HUDEP-2 (cell line): ENCODE measurements around the gene ERG.
A peak's percentile ranks its signal among the peaks of the same experiment; 100 is the strongest.

Experiments used
- DNase-seq, 76 experiments: peaks; one replicate each; lab custom pipeline; 2025; ENCODE audit not compliant: unreplicated experiment in 76 of 76; lab: John Stamatoyannopoulos, UW

Gene ERG

GRCh38 chr21:38476385-38476784, 21.9 kb downstream of the ERG start:
- DNase-seq = peak in 73 of 76 experiments; percentile 15 to 96 (median 64)

DNA sequence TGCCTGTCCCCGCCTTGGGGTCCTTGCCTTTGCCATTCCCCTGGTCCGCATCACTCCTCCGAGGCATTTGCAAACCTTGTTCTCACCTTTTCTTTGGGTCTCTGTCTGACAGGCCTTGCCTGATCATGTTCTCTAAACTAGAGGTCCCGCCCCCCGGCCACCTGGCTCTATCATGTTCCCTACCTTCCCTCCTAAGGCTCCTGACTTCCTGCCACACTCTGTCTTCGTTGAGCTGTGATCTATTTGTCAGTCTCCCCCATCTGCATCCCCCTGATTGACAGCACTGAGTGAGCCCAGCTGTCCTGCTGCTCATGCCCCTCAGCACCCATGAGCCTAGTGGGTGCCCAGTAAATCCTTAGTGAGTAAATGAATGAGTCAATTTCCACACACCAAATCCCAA, 22.8 kb downstream of the ERG start:
- no peak for DNase-seq

DNA sequence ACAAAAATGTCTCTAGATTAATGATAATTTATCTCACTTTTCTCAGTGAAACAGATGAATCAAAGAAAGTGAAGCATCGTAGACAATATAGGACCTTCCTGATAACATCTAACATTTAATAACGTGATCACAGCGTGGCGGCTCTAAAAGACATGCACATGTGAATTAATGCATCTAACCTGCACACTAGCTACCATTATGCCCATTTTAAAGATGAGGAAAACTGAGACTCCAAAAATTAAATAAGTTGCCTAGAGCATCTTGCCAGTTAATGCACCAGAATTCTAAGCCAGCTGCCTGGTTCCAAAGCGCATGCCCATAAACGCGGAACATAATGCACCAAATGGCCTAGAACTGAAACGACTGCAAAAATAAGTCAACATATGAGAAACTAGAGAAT, 23.5 kb downstream of the ERG start:
- DNase-seq = no peak

DNA sequence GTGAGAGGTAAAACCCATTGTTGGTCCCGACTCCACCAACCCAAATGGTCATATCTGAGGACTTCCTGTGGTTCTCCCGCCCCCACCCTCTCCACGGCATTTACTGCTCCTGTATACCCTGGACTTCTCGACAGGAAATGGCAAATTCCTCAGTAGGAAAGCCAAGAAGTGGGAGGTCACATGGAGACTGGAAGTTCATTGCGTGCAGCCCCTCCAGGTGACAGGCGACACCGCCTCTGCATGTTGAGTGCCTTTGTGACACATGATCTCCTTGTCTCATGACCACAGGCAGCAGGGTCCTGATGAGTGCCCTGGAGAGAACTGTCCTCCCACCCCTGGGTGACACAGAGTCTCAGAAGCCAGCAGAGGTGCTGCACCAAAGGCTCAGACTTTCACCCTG, 24.2 kb downstream of the ERG start:
- DNase-seq = no peak

DNA sequence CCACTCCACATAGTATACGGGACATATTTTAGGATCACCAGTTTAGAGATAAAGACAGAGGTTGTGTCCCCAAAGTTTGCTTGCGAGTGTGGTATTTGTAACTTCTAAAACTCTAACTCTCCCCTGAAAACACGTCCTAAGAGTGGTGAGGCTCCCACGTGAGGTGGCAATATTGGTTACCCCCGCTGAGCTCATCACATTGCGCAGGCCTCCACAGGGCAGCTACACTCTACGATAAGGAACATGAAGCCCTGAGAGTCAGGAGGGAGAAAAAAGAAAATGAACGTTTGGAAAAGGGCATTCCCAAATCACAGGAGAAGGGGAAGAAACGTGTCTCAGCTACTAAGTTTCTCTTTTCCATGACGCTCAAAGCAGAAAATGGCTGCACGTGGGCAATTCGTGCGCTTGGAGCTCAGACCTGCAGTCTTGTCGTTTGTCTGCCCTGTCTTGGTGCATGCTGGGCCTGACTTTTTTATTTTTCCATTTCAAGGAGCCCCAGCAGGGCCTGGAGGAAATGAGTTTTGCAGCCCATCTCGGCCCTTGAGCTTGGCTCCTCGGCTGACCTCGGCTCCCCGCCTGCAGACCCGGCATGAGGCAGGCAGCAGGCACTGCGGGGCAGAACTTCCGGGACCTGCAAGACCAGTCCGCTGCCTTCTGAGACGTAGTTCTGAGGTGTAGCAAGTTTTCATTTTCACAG, 25.7 kb downstream of the ERG start:
- DNase-seq = no peak

GRCh38 chr21:38471766-38472165, 26.5 kb downstream of the ERG start:
- DNase-seq = no peak

GRCh38 chr21:38470755-38471154, 27.5 kb downstream of the ERG start:
- peak in 3 of 76 experiments; percentile 16 to 37 (median 17) for DNase-seq

DNA sequence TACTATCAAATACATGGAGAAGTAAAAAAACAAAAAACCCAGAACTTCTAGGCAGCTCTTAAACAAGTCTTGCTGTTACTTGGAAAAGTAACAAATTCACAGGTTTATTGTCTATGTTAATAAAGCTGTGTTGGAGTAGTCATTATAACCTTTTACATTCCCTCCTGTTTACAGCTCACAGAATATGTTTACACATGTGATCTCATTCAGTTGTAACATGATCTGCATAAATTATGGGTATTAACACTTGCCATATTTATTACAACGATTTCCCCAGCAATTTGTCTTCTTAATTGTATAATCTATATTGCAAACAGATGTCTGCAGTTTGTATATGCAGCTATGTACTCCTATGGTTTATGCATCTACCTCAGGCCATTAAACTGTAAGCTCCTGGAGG, 28.6 kb downstream of the ERG start:
- no peak for DNase-seq

DNA sequence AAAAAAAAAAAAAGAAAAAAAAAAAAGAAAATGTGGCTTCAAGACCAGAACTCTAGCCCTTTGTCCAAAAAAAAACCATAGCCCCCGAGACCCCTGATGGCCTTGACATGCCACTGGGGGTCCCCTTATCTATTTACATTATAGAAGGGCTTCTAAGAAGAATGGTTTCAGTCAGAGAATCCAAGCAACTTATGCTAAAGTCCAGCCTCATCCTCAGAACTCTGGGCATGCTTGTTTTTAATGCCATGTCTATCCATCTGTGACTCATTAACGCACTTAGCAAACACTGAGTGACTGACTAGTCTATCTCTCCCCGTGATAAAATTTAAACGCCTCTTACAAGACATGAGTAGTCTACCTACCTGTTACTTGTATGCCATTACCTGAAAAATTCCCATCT, 29.3 kb downstream of the ERG start:
- no peak for DNase-seq

- DNase-seq = no peak
These were observed 30.4 kb downstream of the ERG start for GRCh38 chr21:38467911-38468310.

- no peak for DNase-seq
These were observed 30.9 kb downstream of the ERG start for GRCh38 chr21:38467374-38467773.

DNA sequence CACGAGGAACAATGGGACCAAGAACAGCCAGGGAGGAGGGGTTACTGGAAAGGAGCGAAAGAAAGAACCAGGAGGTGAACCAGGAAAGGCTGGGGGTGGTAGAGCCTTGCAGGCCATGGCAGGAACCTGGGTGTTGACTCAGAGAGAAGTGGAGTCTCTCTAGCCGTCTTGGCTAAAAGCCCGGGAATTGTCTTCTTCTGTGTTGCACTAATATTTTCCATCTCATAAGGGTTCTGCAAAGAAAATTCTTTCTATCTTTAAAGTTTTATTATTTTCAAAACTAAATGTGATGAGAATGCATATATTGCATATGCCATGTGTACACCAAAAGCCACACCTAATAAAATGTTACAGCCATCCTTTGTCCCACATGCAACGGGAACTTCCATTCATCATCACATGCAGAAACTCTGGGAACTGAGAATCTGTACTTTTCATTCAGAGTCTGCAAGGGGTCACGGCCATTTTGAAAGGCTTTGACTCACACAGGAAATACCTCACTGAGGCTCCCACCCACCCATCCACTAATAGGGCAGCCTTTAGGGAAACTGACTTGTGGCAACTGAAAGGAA, 38.0 kb downstream of the ERG start:
- peak in 1 of 76 experiments; percentile 19 for DNase-seq

DNA sequence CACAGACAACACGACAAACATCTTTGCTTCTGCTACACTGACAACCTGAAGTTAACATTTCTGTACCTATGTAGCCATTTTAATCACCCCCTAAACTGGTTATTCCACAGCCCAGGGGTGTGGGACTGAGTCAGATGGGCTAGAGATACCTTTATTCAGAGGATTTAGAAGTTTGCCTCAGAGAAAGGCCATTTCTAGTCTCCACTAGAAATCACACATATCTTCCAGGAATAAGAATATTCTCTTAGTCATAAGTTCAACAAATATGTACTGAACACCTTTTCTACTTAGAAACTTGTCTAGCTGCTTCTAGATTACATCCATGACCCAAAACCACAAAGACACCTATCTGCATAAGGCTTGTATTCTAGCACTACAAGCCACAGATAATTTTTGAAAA, 38.8 kb downstream of the ERG start:
- no peak for DNase-seq

DNA sequence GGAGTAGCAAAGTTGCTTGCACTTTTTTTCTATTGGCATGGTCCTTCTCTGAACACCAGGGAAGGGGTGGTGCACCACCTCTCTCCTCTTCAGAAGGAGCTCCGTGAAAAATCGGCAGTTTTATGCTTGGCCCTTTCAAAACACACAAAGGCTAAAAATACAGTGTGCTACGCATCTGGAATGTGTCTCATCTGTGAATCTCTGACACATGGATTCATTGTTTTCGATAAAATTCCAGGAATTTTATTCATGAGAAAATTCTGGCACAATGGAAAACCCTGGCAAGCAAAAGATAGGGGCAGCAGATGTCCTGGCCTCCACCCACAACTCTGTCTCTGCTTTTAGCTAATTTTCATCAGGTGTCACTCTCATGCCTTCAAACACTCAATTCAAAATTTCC, 42.9 kb downstream of the ERG start:
- no peak for DNase-seq

DNA sequence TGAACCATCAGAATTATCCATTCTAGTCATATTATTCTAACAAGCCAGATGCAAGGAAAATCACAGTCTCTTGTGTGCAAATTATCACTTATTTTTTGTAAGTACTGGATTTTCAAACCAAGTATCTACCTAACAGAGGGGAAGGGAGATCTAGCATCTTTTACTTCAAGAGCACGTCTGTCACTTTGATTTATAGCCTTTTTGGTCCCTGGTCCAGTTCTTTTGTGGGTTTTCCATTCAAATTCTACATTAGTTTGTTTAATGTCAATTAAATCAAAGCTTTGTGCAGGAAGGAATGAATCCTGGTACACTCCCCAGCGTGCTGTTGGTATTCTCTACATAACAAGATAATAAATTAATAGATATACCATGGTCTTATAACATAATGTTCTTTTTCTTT, 43.6 kb downstream of the ERG start:
- no peak for DNase-seq

DNA sequence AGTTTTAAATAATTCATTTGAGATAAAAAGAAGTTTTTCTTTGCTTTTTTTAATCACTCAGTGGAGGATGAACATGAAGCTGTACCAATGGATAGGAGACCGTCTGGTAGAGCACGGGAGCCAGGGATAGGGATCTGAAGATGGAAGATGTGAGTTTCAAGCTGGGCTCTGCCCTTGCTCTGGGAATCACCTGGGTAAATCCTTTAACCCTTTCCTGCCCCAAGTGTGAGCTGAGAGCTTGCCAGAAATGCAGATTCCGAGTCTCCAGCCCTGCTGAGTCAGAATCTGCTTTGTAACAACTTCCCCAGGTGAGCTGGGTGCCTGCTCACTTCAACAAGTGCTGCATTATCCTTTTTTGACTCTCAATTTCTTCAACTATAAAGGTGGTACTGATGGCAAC, 44.1 kb downstream of the ERG start:
- DNase-seq = no peak

- DNase-seq = no peak
These were observed 49.4 kb downstream of the ERG start for GRCh38 chr21:38448671-38449385.

DNA sequence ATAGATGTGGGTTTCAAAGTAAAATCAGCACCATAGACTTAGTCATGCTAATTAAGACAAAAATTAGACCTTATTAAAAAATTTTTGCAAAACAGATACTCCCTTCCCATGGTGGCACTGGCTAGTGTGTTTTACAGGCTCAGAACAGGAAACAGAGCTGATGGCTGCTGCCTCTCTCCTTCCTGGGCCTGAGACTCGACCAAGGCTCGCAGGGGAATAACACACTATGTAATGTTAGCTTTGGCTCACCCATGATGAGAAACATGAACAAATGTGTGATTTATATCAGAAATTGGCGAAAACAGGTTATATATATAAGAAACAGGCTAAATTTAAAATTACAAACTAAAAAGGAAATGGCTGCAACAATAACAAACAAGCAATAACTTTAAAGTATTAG, 50.7 kb downstream of the ERG start:
- DNase-seq = no peak

- DNase-seq = no peak
These were observed 53.6 kb downstream of the ERG start for GRCh38 chr21:38444691-38445090.

GRCh38 chr21:38443110-38443509, 55.2 kb downstream of the ERG start:
- DNase-seq = no peak

- no peak for DNase-seq
These were observed 57.1 kb downstream of the ERG start for GRCh38 chr21:38441153-38441552.

DNA sequence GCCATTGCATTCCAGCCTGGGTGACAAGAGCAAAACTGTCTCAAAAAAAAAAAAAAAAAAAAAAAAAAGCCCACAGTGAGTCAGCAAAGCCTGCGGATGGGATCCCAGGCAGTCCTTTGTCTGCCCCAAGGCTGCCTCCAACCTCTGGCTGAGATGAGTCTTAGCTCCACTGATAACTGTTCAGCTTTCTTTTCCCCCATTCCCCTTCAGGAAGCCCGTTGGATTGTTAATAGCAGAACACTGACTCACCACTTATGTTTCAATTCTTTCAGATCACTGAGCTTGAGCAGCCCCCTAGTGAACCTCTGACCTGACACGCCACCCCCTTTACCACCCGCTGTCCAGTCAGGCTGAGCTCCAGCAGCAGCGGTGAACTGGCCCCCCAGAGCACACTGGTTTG, 57.5 kb downstream of the ERG start:
- DNase-seq = peak in 7 of 76 experiments; percentile 5 to 40 (median 28)
